HTR-8/SVneo (cell line): ENCODE data around the gene HNRNPA0.

ENCODE experiments used
- DNase-seq: peaks from one replicate; pipeline ENCODE4 v3.0.0; 2011; ENCODE audit warnings: low spot score, mixed read lengths; ENCODE audit not compliant: insufficient read length
- FAIRE-seq: peaks from 2 replicates; lab custom pipeline; 2011; peaks lifted over from hg19 to GRCh38; lab: Jason Lieb, UNC

Gene HNRNPA0

GRCh38 chr5:137730336-137730735 lies 23.8 kb downstream of the HNRNPA0 start:
- DNase-seq (no peak), FAIRE-seq (no peak)

DNA sequence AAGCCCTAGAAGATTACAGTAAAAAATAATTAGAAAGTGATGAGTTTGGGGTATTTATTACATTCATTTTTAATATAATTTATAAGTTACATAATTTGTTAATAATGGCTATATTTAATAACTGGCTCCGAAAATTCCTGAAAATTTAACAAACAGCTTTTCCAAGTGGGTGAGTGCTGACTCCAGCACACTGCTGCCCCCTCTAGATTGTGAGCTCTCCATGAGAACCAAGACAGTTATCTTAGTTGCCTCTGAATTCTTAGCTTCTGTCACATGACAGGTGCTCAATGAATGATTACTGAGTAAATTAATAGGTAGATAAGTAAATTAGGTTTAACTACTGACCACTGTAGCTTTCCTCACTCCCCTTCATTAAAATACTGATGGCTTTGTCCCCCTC lies 26.1 kb downstream of the HNRNPA0 start:
- FAIRE-seq (no peak), DNase-seq (no peak)

- FAIRE-seq = no peak
- no peak for DNase-seq
Observed at GRCh38 chr5:137727623-137728022, 26.5 kb downstream of the HNRNPA0 start.

- DNase-seq (no peak), FAIRE-seq (no peak)
Observed at GRCh38 chr5:137724251-137724650, 29.9 kb downstream of the HNRNPA0 start.

DNA sequence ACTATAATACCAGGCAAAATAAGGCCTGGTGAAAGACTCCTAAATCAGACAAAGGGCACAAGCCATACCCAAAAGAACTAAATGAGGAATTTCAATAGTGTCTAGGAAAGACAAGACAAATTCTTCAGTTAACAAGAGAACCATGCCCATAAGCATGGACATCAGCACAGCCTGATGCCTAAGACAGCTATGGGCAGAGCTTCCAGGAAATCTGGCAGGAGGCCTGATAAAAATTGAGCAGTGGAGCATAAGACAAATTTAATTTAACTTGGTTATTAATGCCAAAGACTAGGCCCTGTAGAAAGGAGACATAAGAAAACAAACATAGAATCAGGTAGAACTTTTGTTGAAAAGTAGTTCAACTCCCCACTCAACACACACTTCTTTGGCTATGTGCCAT lies 35.6 kb downstream of the HNRNPA0 start:
- no peak for FAIRE-seq

DNA sequence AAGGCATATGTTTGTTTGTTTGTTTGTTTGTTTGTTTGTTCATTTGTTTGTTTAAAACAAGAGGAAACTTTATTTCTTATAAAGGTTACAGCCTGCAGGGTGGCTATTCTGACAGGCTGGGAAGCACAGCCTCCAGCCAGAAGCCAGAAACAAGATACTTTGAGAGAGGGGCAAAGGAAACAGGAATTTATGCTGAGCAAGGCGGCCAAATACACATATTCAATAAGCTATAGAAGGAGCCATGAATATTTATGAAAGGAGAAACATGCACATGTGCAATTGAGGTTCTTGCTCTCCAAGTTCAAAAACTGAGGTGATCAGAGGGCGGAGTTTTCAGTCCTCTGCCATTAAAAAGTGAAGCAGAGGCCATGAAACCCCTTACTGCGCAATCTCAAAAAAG lies 37.8 kb downstream of the HNRNPA0 start:
- FAIRE-seq = no peak
- no peak for DNase-seq

More for the DNA sequence above, 35.6 kb downstream of the HNRNPA0 start:
- DNase-seq = no peak

DNA sequence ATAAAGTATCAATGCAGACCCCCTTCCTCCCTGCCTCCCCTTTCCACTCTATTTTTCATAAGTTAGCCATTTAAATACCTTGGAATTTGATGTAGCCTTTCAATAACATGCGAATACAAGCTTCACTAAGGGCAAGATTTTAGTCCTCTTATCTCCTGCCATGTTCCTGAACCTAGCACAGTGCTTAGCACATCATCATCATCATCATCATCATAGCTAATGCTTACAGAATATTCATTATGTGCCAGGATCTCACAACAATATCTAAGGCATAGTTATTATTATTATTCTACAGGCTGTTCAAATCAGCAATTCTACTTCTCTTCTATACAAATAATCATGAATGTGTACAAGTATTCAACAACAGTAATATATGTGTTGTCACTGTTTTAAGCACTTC lies 38.7 kb downstream of the HNRNPA0 start:
- FAIRE-seq = no peak
- no peak for DNase-seq

DNA sequence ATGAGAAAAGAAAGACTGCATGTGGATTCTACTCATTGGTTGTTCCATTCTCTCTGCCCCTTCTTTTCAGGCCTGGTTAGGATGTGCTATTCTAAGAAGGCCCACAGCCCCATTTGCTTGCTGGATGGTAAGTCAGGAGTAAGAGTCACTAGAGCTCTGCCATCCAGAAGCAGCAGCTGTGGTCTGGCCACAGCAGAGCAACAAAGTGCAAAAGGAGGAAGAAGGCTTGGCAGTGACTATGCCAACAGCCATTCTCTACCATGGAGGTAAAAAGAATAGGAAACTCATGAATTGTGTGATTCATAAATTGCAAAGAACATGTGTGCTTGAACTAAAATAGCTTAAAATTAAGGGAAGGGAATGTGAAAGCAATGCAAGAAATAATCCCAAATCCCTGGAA lies 39.2 kb downstream of the HNRNPA0 start:
- FAIRE-seq (no peak), DNase-seq (no peak)

- DNase-seq (no peak), FAIRE-seq (no peak)
Observed at GRCh38 chr5:137714494-137714893, 39.7 kb downstream of the HNRNPA0 start.

- DNase-seq = no peak
- FAIRE-seq = no peak
Observed at GRCh38 chr5:137712139-137712667, 42.0 kb downstream of the HNRNPA0 start.

DNA sequence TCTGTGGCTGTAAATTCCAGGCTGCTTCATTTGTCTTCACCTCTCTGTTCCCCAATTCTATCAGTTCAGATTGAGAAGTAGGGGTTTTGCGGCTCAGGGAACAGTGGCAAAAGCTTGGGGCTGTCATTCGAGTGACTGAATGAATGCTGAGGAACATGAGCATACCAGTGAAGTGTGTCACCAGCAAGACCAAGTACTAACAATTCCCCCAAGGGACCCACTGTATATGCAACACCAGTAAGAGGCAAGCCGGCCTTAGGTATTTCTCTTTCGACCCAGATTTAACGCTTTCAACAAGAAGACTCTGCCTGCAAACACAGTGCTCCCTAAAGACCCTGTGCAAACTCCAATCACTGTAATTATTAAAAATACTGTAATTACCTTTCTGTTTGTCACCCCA lies 44.1 kb downstream of the HNRNPA0 start:
- no peak for FAIRE-seq
- no peak for DNase-seq

- DNase-seq (no peak), FAIRE-seq (no peak)
Observed at GRCh38 chr5:137708796-137709559, 45.2 kb downstream of the HNRNPA0 start.

- DNase-seq (no peak), FAIRE-seq (no peak)
Observed at GRCh38 chr5:137708062-137708461, 46.1 kb downstream of the HNRNPA0 start.

GRCh38 chr5:137706841-137707240 lies 47.3 kb downstream of the HNRNPA0 start:
- FAIRE-seq (no peak), DNase-seq (no peak)

DNA sequence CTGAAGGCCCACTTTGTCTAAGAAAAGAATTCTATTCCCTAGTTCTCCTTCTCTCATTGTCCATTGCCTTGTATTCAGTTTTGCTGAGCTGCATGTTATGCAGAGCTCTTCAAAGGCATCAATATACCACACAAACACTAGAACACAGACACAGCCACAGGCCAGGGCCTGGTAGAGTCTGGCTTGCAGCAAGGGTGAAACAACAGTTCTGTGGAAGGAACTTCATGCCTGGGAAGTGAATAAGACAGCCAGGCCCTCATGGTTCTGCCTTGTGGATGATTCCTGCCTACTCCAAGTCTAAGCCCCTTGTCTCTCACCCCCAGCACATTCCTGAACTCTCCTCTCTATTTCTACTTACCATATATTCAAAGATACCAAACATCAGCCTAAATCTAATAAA lies 49.1 kb downstream of the HNRNPA0 start:
- FAIRE-seq = no peak
- DNase-seq = no peak

DNA sequence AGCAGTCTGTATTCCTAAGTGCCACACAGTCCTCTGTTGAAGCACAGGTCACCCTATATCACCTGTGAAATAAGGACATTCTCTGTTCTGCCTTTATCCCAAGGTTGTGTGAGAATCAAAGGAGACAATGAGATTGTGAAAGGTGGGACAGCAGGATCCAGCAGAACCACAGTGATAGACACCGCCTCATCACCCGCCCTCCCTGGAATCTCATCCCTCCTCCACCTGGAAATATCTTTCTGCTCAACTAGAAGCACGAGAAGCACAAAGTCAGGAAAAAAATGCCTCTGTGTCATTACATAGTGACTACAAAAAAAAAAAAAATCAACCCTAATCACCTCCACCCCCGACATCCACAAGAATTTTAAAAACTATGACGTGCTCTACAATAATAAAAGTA lies 50.6 kb downstream of the HNRNPA0 start:
- DNase-seq (no peak), FAIRE-seq (no peak)

DNA sequence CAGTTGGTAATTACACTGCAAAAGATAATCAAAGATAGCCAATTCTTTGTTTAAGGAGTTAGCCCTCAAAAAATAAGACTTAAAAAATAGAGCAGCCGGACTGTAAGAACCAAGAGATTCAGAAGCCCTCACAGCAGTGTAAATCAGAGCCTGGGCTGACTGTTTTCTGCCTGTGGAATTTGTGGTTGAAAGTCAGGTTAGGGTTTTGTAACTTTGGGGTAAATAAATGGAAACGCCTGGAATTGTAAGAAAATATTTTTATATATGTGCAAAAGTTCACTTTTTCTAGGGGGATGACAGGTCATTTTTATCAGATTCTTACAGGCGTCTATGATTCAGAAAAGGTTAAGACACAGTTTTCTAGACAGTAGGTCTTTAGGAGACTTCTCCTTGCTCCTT lies 53.9 kb downstream of the HNRNPA0 start:
- no peak for FAIRE-seq

GRCh38 chr5:137699336-137700281 lies 54.6 kb downstream of the HNRNPA0 start:
- DNase-seq (no peak), FAIRE-seq (no peak)

More for the DNA sequence above, 53.9 kb downstream of the HNRNPA0 start:
- no peak for DNase-seq

DNA sequence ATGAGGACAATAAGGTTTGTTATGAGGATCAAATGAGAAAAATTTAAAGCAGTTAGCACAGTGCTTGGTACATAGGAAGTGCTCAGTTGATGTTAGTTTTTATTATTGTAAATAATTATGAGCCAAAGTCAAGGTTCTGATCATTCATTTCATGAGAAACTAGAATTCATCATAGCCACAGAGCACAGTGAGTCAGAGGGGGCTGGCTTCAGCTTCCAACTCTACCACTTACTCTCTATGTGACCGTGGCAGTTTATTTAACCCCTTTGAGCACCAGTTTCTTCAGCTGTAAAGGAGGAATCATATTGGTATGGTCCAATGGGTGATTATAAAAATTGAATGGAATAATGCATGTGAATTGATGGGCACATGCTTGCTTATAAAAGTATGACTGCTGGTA lies 57.7 kb downstream of the HNRNPA0 start:
- no peak for DNase-seq
- FAIRE-seq = no peak

DNA sequence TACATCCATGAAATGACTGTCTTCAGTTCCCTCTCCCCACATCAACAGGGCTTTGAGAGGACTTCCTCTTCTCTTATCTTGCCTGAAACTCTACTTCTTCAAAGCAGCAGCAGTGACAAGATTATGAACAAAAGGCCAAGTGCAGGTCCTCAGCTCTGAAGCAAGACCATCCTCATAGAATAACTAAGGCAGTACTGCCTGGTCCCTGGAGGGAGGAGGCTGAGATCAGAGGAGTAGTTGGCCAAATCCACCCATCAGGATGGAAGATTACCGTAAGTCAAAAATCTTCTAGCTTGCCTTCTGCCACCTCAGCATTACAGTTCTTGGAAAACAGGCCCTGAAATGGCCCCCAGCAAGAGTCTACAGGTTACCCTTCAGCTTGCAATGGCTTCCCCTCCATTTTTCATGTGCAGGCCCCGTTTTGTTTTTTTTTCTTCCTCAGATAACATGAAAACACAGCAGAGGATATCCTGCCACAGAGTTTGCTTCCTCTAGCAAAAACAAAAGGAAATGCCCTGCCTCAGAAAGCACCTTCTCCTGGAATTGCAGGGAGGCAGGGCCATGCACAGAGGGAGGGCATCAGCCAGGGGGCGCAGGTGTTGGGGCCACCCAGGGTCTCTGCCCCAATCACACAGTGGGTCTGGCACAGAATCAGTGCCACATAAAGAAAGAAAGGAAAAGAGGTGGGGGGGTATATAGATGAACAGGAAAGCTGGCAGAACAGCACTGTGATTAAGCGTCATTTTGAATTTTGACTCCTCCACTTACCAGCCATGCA lies 58.3 kb downstream of the HNRNPA0 start:
- DNase-seq (no peak), FAIRE-seq (no peak)
